Measurements from ENCODE around the gene UCN. TPM values are rescaled to one million over a fixed set of nuclear protein-coding genes. Genes with fewer than 3 reads are reported as not detected.
"Not testable (repeated sequence)": the region's sequence is repeated elsewhere in the genome, so short reads cannot be mapped to it uniquely, and the experiment has no call there.

UCN gene
- polyA plus RNA-seq, 1 donor = 3.4 TPM

DNA sequence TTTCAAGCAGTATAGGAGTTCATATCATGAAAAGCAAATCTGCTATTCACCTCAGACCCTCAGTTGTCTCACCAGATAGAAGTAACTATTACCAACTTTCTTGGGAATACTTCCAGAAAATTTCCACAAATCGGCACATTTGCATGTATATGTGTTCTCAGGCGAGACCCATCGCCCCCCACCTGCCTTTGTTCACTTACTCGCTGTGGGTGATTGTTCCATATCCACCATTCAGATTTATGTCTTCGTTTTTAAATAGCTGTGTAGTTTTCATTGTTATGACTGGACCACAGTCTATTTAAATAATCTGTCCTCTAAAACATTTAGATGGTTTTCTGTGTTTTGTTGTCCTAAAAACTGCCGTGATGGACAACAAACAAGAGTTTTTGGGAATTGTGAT is 22.8 kb downstream of the UCN start:
- Histone ChIP-seq H3K4me3 (ENCODE audit: low read length) (no peak overlapping the region), H3K36me3 (ENCODE audit: control insufficient read depth, insufficient read depth, low read length) (no peaks in the 10 kb centered on the region), H3K27ac (ENCODE audit: low read length) (no peak overlapping the region), H3K27me3 (ENCODE audit: control insufficient read depth, insufficient read depth, low read length) (peaks cover 44% of the 10 kb centered on the region), H3K9me3 (ENCODE audit: control insufficient read depth, low read depth, low read length) (no peaks in the 10 kb centered on the region), H3K4me1 (ENCODE audit: control insufficient read depth, insufficient read depth, low read length) (no peaks in the 10 kb centered on the region)
- DNase-seq = no peak
- 86% methylated on average over 3 of the region's 6 CpGs for WGBS (ENCODE audit: insufficient coverage, low lambda C conversion rate)

DNA sequence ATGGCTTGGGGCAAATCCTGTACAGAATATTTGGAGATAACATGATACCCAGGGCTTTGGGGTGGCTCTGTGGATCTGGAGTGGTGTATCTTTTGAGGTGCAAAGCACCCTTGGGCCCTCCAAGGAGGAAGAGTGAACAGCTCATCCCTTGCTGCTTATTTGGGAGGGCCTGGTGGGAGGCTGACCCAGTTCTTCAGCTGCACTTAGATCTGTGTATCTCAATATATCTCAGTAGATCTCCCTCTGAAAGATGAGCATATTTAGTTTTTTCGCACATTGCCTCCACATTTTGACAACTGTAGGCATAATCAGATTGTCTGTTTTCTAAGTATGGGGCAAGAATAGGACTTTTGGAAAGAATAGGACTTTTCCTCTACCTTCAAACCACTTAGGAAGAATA is 23.2 kb downstream of the UCN start:
- H3K4me1 ChIP-seq (ENCODE audit: control insufficient read depth, insufficient read depth, low read length) = no peaks in the 10 kb centered on the region
- H3K4me3 ChIP-seq (ENCODE audit: low read length) = no peak overlapping the region
- DNase-seq = no peak
- no peak overlapping the region for H3K27ac ChIP-seq (ENCODE audit: low read length)
- no peaks in the 10 kb centered on the region for H3K36me3 ChIP-seq (ENCODE audit: control insufficient read depth, insufficient read depth, low read length)
- no peaks in the 10 kb centered on the region for H3K9me3 ChIP-seq (ENCODE audit: control insufficient read depth, low read depth, low read length)
- H3K27me3 ChIP-seq (ENCODE audit: control insufficient read depth, insufficient read depth, low read length) = peaks cover 44% of the 10 kb centered on the region
- no CpG with 5 or more reads among the region's 1 CpG for WGBS (ENCODE audit: insufficient coverage, low lambda C conversion rate)

DNA sequence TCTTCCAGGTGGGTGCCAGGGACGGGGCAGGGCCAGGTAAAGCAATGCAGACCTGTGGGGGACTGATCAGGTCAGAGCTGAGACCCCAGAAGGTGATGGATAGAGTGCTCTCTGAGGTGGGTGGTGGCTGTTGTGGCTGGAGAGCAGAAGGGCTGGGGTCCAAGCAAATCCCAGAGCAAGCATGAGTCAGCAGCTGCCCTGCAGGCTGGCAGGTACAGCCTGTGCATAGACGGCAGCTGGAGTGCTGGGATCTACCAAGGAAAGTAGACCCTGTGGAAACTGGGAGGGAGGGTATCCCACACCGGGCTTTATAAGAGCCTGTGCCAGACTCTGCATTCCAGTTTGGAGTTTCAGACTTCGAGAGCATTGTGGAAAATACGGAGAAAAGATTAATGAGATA is 25.4 kb downstream of the UCN start:
- WGBS (ENCODE audit: insufficient coverage, low lambda C conversion rate) = no CpG with 5 or more reads among the region's 5 CpGs
- DNase-seq = no peak
- Histone ChIP-seq H3K9me3 (ENCODE audit: control insufficient read depth, low read depth, low read length) (no peaks in the 10 kb centered on the region), H3K36me3 (ENCODE audit: control insufficient read depth, insufficient read depth, low read length) (no peaks in the 10 kb centered on the region), H3K27me3 (ENCODE audit: control insufficient read depth, insufficient read depth, low read length) (peaks cover 48% of the 10 kb centered on the region), H3K27ac (ENCODE audit: low read length) (no peak overlapping the region), H3K4me3 (ENCODE audit: low read length) (no peak overlapping the region), H3K4me1 (ENCODE audit: control insufficient read depth, insufficient read depth, low read length) (no peaks in the 10 kb centered on the region)

DNA sequence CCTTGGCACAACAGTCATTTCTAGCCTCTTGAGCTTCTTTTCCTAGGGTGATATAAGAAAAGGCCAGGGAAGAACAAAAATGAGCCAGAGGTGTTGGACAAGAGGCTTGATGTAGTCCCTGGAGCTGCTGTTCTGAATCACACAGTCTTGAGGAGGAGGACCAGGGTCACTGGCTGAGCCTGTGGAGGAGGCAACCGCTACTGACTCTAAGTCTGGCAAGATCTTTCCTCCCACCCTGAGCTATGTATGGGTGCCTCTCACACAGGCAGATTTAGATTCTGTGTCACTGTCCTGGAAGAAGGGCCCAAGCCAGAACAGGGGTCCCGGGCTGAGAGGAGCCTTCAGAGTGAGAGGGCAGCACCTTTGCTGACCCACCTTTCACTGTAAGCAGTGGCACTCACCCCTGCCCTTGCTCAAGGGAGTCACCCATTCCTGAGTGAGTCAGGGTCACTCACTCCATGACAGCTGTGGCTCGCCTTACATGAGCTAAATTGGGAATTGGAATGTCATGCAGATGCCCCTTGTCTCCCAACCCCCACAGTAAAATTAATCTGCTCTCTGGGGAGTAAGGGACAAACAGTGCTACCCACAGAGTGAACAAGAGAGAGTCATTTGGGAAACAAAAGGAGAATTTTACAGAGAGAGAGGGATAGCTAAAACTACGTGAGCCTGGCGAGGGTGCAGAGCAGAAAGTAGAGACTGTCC is 26.2 kb downstream of the UCN start, which contains the start of gene TRIM54:
Gene TRIM54, plus strand, starts transcription at position 575 of the 705 bp plus-strand sequence. CDS start 303 bp downstream, outside the sequence.
- Histone ChIP-seq H3K27ac (ENCODE audit: low read length) (no peak within 1 kb of the TSS), H3K4me1 (ENCODE audit: control insufficient read depth, insufficient read depth, low read length) (no peaks in the 10 kb centered on the region), H3K4me3 (ENCODE audit: low read length) (no peak within 1 kb of the TSS), H3K36me3 (ENCODE audit: control insufficient read depth, insufficient read depth, low read length) (no peaks in the 10 kb centered on the region), H3K27me3 (ENCODE audit: control insufficient read depth, insufficient read depth, low read length) (peaks cover 53% of the 10 kb centered on the region), H3K9me3 (ENCODE audit: control insufficient read depth, low read depth, low read length) (no peaks in the 10 kb centered on the region)
- 33% methylated on average over 2 of the region's 5 CpGs for WGBS (ENCODE audit: insufficient coverage, low lambda C conversion rate)
- no peak for DNase-seq

DNA sequence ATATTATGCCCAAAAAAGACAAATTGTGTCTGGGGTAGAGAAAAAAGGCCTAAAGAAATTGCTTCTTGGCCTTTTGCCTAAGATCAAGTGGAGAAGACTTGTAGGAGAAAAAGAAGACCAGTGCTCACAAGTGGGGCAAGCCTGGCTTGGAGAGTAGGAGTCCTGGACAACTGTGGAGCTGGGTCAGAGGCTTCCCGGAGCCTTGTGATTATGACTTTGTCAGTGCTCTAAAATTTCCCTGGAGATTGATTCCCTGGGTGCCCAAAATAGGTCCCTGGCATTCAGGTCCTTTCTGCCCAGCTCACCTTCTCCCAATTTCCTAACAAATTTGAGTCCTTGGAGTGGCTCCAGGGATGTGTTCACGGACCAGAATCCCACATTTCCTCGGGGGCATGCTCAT is 26.8 kb downstream of the UCN start:
- Histone ChIP-seq H3K9me3 (ENCODE audit: control insufficient read depth, low read depth, low read length) (no peaks in the 10 kb centered on the region), H3K27me3 (ENCODE audit: control insufficient read depth, insufficient read depth, low read length) (peaks cover 48% of the 10 kb centered on the region), H3K4me1 (ENCODE audit: control insufficient read depth, insufficient read depth, low read length) (no peaks in the 10 kb centered on the region), H3K27ac (ENCODE audit: low read length) (no peak overlapping the region), H3K36me3 (ENCODE audit: control insufficient read depth, insufficient read depth, low read length) (no peaks in the 10 kb centered on the region), H3K4me3 (ENCODE audit: low read length) (no peak overlapping the region)
- no peak for DNase-seq
- no CpG with 5 or more reads among the region's 3 CpGs for WGBS (ENCODE audit: insufficient coverage, low lambda C conversion rate)

DNA sequence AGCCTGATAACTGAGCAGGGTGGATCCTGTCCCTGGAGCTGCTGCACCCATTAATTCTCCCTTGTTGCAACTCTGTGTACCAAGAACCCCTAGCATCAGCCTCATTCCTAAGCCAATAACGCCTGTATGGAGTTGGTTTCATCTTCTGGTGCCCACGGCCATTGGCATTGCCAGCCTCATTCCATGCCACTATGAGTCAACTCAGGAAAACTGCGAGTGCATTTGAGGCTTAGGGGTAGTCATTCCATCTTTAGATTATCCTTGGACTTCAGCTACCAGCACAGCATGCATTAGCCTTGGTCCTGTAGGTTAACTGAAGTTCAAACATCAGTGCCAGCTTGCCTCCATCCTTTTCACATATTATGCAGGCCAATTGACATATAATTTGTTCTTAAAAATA is 27.4 kb downstream of the UCN start:
- Histone ChIP-seq H3K27me3 (ENCODE audit: control insufficient read depth, insufficient read depth, low read length) (peaks cover 51% of the 10 kb centered on the region), H3K9me3 (ENCODE audit: control insufficient read depth, low read depth, low read length) (no peaks in the 10 kb centered on the region), H3K4me3 (ENCODE audit: low read length) (no peak overlapping the region), H3K4me1 (ENCODE audit: control insufficient read depth, insufficient read depth, low read length) (no peaks in the 10 kb centered on the region), H3K27ac (ENCODE audit: low read length) (no peak overlapping the region), H3K36me3 (ENCODE audit: control insufficient read depth, insufficient read depth, low read length) (no peaks in the 10 kb centered on the region)
- WGBS (ENCODE audit: insufficient coverage, low lambda C conversion rate) = no CpG with 5 or more reads among the region's 3 CpGs
- no peak for DNase-seq

DNA sequence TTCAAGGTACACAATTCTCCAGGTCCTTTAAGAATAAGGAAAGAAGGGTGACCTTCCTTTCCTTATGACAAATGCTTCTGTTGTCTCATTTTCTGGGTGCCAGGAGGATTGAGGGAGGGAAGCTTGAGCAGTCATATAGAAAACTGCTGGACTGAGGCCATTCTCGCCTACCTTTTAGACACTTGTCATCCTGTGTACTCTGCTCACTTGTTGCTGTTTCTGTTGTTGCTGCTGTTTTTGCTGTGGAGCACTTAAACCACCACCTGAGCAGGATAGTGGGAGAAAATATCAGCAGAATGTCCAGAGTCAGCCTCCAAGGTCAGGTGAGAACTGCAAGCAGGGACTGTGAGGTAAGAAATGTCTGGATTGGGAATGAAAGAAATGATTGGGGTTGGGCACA is 30.2 kb downstream of the UCN start:
- H3K9me3 ChIP-seq (ENCODE audit: control insufficient read depth, low read depth, low read length) = no peaks in the 10 kb centered on the region
- no peak overlapping the region for H3K4me3 ChIP-seq (ENCODE audit: low read length)
- H3K4me1 ChIP-seq (ENCODE audit: control insufficient read depth, insufficient read depth, low read length) = no peaks in the 10 kb centered on the region
- DNase-seq = no peak
- no peaks in the 10 kb centered on the region for H3K36me3 ChIP-seq (ENCODE audit: control insufficient read depth, insufficient read depth, low read length)
- peaks cover 43% of the 10 kb centered on the region for H3K27me3 ChIP-seq (ENCODE audit: control insufficient read depth, insufficient read depth, low read length)
- no CpG with 5 or more reads among the region's 1 CpG for WGBS (ENCODE audit: insufficient coverage, low lambda C conversion rate)
- H3K27ac ChIP-seq (ENCODE audit: low read length) = no peak overlapping the region

DNA sequence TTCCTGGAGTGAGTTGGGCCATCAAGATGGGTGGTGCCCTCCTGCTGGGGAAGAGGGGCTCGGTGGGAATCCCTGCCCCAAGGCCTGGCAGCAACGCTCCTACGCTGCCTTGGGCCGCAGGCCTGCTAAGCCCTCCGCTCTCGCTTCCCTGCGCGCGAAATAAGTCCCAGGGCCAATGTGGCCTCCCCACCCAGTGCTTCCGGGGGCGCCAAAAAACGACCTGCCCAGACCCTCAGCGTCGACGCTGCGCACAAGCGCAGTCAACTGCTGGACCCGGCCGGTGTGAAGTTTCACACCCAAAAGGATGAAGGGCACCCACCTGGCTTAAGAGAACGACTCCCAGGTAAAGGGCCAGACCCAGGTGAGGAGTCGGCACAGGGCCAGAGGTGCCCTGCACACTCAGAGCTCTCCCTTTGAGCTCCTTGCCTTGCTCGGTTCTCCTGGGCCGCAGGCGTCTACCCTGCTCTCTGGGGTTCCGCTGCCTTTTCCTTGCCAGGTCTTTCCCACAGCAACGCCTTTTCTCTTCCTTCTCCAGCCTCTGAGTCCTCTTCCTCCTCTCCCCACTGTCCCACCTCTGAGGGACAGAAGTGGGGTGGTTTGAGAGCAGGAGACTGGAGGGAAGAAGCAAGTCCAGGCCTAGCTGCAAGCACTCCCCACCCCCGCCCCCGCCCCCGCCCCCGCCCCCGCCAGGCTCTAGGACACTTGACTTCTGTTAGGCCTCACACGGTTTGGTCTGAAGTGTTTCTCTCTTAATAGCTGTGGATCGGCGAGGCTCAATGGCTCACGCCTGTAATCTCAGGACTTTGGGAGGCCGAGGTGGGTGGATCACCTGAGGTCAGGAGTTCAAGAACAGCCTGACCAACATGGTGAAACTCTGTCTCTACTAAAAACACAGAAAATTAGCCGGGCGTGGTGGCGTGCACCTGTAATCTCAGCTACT is 32.8 kb downstream of the UCN start, which contains the start of gene DNAJC5G:
Gene DNAJC5G, plus strand, starts transcription at position 223 of the 940 bp plus-strand sequence. CDS start 1,296 bp downstream, outside the sequence.
- Histone ChIP-seq H3K27me3 (ENCODE audit: control insufficient read depth, insufficient read depth, low read length) (peaks cover 43% of the 10 kb centered on the region), H3K9me3 (ENCODE audit: control insufficient read depth, low read depth, low read length) (no peaks in the 10 kb centered on the region), H3K36me3 (ENCODE audit: control insufficient read depth, insufficient read depth, low read length) (no peaks in the 10 kb centered on the region), H3K4me1 (ENCODE audit: control insufficient read depth, insufficient read depth, low read length) (no peaks in the 10 kb centered on the region), H3K4me3 (ENCODE audit: low read length) (no peak within 1 kb of the TSS), H3K27ac (ENCODE audit: low read length) (no peak within 1 kb of the TSS)
- no CpG with 5 or more reads among the region's 39 CpGs for WGBS (ENCODE audit: insufficient coverage, low lambda C conversion rate)
- no peak for DNase-seq

DNA sequence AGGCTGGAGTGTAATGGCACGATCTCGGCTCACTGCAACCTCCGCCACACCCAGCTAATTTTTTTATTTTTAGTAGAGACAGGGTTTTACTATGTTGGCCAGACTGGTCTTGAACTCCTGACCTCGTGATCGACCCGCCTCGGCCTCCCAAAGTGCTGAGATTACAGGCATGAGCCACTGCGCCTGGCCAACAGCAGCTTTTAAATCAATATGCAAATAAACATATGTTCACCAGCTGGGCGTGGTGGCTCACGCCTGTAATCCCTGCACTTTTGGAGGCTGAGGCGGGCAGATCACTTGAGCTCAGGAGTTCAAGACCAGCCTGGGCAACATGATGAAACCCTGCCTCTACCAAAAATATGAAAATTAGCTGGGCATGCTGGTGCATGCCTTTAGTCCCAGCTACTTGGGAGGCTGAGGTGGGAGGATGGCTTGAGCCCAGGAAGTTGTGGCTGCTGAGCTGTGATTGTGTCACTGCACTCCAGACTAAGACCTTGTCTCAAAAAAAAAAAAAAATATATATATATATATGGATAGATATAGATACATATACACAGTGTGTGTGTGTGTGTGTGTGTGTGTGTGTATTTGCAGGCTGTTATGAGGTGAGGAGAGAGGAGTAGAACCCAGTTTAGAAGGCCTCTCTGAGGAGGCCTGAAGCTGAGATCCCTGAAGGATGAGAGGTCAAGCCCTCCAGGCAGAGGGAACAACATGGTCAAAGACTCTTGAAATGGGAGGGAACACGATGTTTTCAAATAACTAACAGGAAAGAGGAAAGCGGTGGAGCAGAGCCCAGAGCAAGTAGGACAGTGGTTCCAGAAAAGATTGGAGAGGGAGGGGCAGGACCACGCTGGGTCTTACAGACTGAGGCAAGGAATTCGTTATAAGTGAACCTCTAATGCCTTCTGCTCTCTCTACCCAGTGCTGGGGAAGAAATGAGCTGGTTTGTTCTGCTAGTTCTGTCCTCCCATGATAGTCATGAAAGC is 35.4 kb downstream of the UCN start:
- not testable (repeated sequence) for H3K27ac ChIP-seq (ENCODE audit: low read length); DNase-seq; H3K9me3 ChIP-seq (ENCODE audit: control insufficient read depth, low read depth, low read length); H3K4me3 ChIP-seq (ENCODE audit: low read length); H3K36me3 ChIP-seq (ENCODE audit: control insufficient read depth, insufficient read depth, low read length); H3K4me1 ChIP-seq (ENCODE audit: control insufficient read depth, insufficient read depth, low read length)
- H3K27me3 ChIP-seq (ENCODE audit: control insufficient read depth, insufficient read depth, low read length) = peaks cover 49% of the 10 kb centered on the region
- WGBS (ENCODE audit: insufficient coverage, low lambda C conversion rate) = no CpG with 5 or more reads among the region's 15 CpGs

All from large intestine (tissue), 3 donors.